ENCODE results near the gene SLC1A3.

SLC1A3 gene

DNA sequence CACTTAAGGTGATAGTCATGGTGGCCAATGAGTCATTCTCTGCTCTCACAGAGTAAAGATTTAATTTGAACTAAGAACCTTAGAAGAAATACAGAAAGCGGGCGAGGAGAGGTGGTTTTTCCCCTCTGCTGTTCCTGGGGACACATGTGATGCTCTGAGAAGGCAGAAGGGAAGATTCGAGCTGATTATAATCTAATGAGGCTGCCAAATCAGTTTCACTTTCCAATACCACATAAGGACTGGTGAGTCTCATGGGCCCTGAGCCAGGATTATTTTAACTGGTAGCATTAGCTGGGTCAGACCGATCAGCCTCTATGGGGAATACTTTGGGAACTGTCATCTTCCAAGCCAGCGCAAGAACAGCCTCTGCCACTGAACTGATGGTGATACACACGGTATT, 116.5 kb downstream of the SLC1A3 start:
- DNase-seq, result no peak

- no peak for DNase-seq
Measured at GRCh38 chr5:36723912-36724311, 117.5 kb downstream of the SLC1A3 start.

- DNase-seq, result no peak
Measured at GRCh38 chr5:36724467-36725332, 118.3 kb downstream of the SLC1A3 start.

DNA sequence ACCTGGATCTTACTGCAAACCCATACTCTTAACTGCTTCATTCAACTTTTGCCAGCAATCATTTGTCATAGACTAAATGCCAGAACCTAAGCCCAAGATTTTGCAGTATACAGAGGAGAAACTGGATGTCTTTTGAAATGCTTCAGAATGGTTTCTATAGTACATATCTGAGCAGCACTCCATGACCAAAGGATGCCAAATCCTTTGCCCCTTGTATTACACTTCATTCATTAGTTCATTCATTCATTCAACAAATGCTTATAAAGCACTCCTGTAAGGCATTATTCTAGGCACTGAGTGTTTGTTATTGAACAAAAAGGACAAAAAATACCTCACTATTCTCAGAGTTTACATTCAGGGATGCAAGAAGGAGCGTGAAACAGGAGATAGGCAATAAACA, 119.9 kb downstream of the SLC1A3 start:
- DNase-seq, result no peak

GRCh38 chr5:36726767-36727166, 120.4 kb downstream of the SLC1A3 start:
- no peak for DNase-seq

- DNase-seq, result no peak
Measured at GRCh38 chr5:36728697-36729543, 122.5 kb downstream of the SLC1A3 start.

GRCh38 chr5:36730537-36731216, 124.3 kb downstream of the SLC1A3 start:
- no peak for DNase-seq

DNA sequence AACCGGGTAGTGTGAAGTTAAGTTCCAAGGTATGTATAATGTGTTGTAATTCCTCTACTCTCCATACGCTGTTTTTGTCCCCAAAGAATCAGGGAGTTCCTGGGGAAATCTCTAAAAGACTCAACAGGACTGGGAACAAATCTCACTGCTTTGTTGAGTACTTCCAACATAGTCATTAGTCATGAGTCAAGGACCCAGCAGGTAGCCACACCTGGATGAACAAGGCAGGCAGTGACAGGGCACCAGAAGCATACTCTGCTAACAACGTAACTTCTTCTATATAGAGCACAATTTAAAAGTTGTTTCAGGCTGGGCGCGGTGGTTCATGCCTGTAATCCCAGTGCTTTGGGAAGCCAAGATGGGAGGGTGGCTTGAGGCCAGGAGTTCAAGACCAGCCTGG, 126.8 kb downstream of the SLC1A3 start:
- no peak for DNase-seq

- DNase-seq, result no peak
Measured at GRCh38 chr5:36734422-36734821, 128.0 kb downstream of the SLC1A3 start.

DNA sequence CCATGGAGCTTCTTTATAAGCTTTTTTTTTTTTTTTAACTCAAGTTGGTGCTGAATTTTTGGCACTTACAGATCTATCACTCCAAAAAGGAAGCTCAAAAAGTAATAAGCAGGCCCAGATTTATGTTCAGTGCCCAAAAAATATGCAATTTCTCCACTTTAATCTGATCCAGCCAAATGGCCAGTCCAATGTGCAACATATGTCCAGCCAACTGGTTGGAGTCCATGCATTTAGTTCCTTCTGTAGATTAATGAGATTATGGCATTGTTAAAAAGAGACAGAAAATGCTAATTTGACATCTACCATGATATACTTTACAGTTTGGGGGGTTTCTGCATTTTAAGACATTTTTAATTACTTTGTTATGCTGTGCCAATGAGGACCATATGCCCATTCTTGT, 129.5 kb downstream of the SLC1A3 start:
- no peak for DNase-seq
